DND-41 (cell line): ENCODE results near the gene UGT8.

Source experiments
- CTCF ChIP-seq: IDR thresholded peaks from 2 replicates; pipeline ENCODE4 v1.5.1; 2012; ENCODE audit warnings: borderline replicate concordance, low read length, moderate library complexity, mild to moderate bottlenecking; ENCODE audit not compliant: poor library complexity, severe bottlenecking; ENCODE audit errors: extremely low read depth
- EZH2 ChIP-seq: IDR thresholded peaks from 3 replicates; pipeline ENCODE4 v1.6.1; 2012; ENCODE audit warnings: borderline replicate concordance, low read depth, mild to moderate bottlenecking, moderate library complexity, low read length, inconsistent platforms; ENCODE audit not compliant: severe bottlenecking

- TF ChIP-seq CTCF (no peak), EZH2 (no peak)
These were observed 21.2 kb upstream of the UGT8 start for GRCh38 chr4:114577386-114577785.
